Ramos (cell line): ENCODE results near the gene DEFB131B.
"Not testable (repeated sequence)": the region's sequence is repeated elsewhere in the genome, so short reads cannot be mapped to it uniquely, and the experiment has no call there.

Source experiments
- in situ Hi-C: fragments of 300-500 bp; cut with MboI; formaldehyde crosslinking; loops from one replicate; pipeline ENCODE4 v1.14.3; 2022; ENCODE audit warnings: low sequenced_read_pairs; ENCODE audit not compliant: unreplicated experiment

Gene DEFB131B, protein sequence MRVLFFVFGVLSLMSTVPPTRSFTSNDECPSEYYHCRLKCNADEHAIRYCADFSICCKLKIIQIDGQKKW

DNA sequence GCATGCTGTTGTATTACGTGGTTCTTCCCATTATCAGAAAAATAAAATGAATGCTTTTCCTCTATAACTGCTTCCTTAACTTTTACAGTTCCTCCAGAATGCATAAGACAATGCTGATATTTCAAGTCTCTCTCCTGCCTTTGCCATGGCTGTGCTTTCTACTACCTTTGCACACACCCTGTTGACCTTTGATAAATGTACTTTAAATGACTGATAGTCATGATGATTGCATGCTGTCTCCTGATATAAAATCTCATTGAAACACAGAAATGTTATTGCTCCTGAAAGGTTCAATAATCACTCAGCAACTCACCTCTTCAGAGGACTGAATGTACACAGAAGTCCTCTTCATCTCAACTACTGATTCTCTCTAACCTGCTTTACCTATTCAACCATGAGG lies at the start of gene DEFB131B:
TSS of gene DEFB131B (plus strand) at position 395 of the 400 bp plus-strand sequence. CDS start at position 395, 0 bp downstream.
- in situ Hi-C loops: not testable (repeated sequence)

GRCh38 chr11:71829247-71829646 lies 49.0 kb upstream of the DEFB131B start:
- in situ Hi-C loops: not testable (repeated sequence)

- in situ Hi-C loops: not testable (repeated sequence)
These were observed 48.6 kb upstream of the DEFB131B start for GRCh38 chr11:71829686-71830085.

DNA sequence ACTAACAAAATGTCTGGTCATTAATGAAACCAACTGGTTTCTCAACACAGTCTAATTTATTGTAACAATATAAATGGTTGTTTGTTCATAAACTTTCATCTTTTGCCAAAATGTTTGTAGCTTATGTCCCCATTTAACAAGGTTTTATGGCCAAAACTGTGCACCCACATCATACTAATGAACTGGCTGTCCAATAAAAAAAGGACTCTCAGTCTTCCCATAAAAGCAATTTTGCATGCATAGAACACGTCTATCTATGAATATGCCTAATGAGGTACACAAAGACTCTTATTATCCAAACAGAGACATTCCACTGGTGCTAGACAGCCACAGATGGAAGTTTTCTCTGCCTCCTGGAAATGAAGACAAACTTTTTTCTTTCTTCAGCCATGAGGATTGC lies 45.4 kb upstream of the DEFB131B start, which contains the start of gene DEFB108B:
TSS of gene DEFB108B (plus strand) at position 390 of the 400 bp plus-strand sequence. CDS start at position 390, 0 bp downstream.
- in situ Hi-C loops: not testable (repeated sequence)

GRCh38 chr11:71842720-71843119 lies 35.5 kb upstream of the DEFB131B start:
- in situ Hi-C loops: not testable (repeated sequence)

GRCh38 chr11:71843355-71843754 lies 34.9 kb upstream of the DEFB131B start:
- in situ Hi-C loops: not testable (repeated sequence)

DNA sequence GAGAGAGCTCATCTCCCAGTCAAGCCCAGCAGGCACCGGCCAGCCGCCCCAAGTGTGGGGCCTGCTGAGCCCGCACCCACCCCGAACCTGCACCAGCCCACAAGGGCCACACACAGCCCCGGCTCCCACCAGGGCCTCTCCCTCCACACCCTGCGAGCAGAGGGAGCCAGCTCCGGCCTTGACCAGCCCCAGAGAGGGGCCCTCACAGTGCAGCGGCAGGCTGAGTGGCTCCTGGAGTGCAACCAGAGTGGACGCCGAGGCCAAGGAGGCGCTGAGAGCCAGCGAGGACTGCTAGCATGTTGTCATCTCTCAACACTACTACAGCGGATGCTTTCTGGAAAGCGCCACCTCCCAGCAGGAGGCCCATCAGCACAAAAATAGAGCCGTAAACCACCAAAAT lies 34.4 kb upstream of the DEFB131B start:
- in situ Hi-C loops: no loop called here

GRCh38 chr11:71853895-71854294 lies 24.4 kb upstream of the DEFB131B start:
- in situ Hi-C loops: not testable (repeated sequence)

- in situ Hi-C loops: not testable (repeated sequence)
These were observed 22.4 kb upstream of the DEFB131B start for GRCh38 chr11:71855880-71856279.

GRCh38 chr11:71860835-71861234 lies 17.4 kb upstream of the DEFB131B start:
- in situ Hi-C loops: not testable (repeated sequence)

GRCh38 chr11:71863978-71864627 lies 14.2 kb upstream of the DEFB131B start:
- in situ Hi-C loops: not testable (repeated sequence)

DNA sequence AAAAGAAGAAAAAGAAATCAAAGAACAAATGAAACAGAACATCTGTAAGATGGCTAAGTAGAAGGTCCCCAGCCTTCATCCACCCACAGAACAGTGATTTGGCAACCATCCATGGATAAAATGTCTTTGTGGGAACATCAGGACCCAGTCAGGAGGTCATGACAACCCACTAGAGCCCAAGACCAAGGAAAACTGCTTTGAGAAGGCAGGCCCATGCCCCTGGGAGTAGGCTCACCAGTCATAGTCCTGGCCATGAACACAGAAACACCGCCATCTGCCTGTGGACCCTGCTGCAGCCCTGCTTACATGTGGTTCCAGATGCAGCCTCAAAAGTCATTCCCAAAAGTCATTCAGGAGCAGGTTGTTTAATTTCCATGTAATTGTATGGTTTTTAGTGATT lies 11.0 kb upstream of the DEFB131B start:
- in situ Hi-C loops: not testable (repeated sequence)

DNA sequence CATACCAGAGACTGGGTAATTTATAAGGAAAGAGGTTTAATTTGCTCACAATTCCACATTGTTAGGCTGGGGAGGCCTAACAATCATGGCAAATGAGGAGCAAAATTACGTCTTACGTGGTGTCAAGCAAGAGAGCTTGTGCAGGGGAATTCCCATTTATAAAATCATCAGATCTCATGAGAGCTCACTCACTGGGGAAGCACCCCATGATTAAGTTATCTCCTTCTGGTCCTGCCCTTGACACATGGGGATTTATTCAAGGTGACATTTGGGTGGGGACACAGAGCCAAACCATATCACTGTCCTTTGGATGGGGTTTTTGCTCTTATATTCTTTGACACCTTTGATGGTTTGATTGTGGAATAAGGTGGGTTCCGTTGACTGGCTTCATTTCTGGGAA lies 8.3 kb upstream of the DEFB131B start:
- in situ Hi-C loops: not testable (repeated sequence)

GRCh38 chr11:71870661-71871060 lies 7.6 kb upstream of the DEFB131B start:
- in situ Hi-C loops: not testable (repeated sequence)

DNA sequence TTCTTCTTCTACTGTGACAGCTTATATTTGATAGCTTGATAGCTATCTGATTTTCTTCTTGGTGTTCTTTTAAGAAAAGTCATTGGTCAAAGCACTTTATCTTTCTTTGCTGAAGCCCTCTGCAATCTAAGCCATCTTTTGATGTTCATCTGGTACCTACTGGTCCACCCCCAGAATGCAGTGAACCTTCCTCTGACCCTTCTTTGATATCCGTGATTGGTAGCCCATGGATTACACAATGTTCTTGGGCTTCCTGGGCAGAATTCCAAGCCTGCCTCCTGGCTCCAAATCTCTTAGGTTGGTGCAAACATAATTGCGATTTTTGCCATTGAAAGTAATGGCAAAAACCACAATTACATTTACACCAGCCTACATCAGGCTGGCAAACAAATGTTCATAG lies 2.0 kb upstream of the DEFB131B start:
- in situ Hi-C loops: not testable (repeated sequence)

DNA sequence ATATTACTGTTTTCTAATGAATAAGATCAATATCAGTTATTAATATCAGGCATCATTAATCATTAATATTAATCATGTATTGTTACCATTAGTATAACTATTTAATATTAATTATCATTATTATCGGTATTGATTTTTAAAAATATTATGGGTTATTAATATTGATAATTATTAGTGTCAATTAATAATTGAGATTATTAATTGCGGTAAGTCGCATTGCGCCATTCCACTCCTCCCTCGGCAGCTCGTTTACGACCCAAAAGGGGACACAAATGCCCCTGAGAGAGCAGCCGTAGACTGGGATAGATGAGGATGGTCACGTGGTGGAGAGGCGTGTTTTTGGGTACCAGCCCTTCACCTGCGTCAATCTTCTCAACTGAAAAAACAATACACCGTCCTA lies 7.6 kb downstream of the DEFB131B start:
- in situ Hi-C loops: not testable (repeated sequence)

- in situ Hi-C loops: not testable (repeated sequence)
These were observed 10.2 kb downstream of the DEFB131B start for GRCh38 chr11:71888335-71889010.

- in situ Hi-C loops: not testable (repeated sequence)
These were observed 11.1 kb downstream of the DEFB131B start for GRCh38 chr11:71889181-71889872.

GRCh38 chr11:71895961-71896360 lies 17.7 kb downstream of the DEFB131B start:
- in situ Hi-C loops: no loop called here

- in situ Hi-C loops: not testable (repeated sequence)
These were observed 22.9 kb downstream of the DEFB131B start for GRCh38 chr11:71901137-71901536.

DNA sequence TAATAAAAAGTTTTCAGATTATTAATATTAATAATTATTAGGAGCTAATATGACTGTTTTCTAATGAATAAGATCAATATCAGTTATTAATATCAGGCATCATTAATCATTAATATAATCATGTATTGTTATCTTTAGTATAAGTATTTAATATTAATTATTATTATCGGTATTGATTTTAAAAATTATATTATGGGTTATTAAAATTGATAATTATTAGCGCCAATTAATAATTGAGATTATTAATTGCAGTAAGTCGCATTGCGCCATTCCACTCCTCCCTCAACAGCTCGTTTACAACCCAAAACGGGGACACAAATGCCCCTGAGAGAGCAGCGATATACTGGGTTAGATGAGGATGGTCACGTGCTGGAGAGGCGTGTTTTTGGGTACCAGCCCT lies 30.0 kb downstream of the DEFB131B start:
- in situ Hi-C loops: no loop called here
